Brain microvascular endothelial cell (primary cell): ENCODE results near the gene CLCN1.
A peak's percentile ranks its signal among the peaks of the same experiment; 100 is the strongest.

Experiments used
- DNase-seq: peaks from one replicate; pipeline ENCODE4 v3.0.0-alpha.2; 2020
- H3K27ac ChIP-seq: fragments of 250-450 bp; sonication (Bioruptor Pico); 2 replicates; pipeline ENCODE4 v1.5.1; 2020; ENCODE audit warnings: mild to moderate bottlenecking, moderate library complexity
- H3K27me3 ChIP-seq: fragments of 250-450 bp; sonication (Bioruptor Pico); replicated peaks from 2 replicates; pipeline ENCODE4 v1.5.1; 2020; ENCODE audit warnings: mild to moderate bottlenecking
- H3K36me3 ChIP-seq: fragments of 250-450 bp; sonication (Bioruptor Pico); replicated peaks from 2 replicates; pipeline ENCODE4 v1.5.1; 2020; ENCODE audit warnings: mild to moderate bottlenecking
- H3K4me3 ChIP-seq: 2 replicates; pipeline ENCODE4 v1.5.1; 2011; ENCODE audit warnings: low read depth, mild to moderate bottlenecking, control low read depth, low read length, moderate library complexity
- in situ Hi-C: cut with HindIII; loops from 2 replicates; pipeline ENCODE4 v1.10.0; 2017; ENCODE audit warnings: low sequenced_read_pairs, low pct_ligation_motif_present
- TF ChIP-seq, protein P1 (sequence below): IDR thresholded peaks from 2 replicates; pipeline ENCODE4 v1.5.1; 2011; ENCODE audit warnings: low read depth, mild to moderate bottlenecking, moderate library complexity, low read length, control low read depth, inconsistent platforms; ENCODE audit errors: missing control alignments

Gene CLCN1

DNA sequence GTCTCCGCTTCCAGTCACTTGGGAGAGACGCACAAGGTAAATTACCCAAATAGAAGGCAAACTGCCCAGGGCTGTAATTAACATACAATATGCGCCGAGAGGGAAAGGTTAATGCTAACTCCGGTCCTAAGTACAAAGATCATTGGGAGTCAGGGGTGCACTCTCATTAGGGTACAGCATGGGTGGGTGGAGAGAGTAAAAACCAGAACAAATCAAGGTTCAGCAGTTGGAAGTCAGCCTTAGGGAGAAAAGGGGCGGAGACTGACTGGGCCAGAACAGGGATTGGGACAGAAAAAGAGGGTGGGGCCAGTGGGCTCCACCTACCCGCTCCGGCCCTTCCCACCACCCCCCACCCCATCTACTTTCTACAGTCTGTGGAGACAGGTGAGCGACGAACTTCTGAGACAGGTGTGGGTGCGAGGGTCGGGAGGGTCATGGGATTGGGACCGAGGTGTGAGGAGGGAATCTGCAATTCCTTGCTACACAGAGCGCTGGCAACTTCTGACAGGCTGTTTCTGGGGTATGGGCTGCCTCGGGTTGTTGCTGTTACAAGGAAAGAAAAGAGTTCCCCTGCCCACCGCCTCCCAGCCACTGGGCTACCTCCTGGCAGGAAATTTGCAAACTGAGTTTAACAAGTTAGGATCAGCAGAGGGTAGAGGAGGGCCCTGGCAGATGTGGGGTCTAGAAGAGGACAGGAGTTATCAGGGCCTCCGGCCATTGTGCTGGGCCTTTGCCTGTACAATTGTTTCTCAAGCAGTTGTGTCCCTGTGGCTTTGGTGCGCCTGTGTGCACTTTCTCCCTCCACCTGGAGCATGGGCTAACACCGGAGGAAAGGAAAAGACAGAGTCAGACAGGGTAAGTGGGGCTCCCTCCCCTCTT is 31.1 kb upstream of the CLCN1 start, which contains the start of gene TMEM139:
Gene TMEM139, plus strand, starts transcription at position 368 of the 879 bp plus-strand sequence. CDS start 1,000 bp downstream, outside the sequence.
- TF ChIP-seq, protein P1, sequence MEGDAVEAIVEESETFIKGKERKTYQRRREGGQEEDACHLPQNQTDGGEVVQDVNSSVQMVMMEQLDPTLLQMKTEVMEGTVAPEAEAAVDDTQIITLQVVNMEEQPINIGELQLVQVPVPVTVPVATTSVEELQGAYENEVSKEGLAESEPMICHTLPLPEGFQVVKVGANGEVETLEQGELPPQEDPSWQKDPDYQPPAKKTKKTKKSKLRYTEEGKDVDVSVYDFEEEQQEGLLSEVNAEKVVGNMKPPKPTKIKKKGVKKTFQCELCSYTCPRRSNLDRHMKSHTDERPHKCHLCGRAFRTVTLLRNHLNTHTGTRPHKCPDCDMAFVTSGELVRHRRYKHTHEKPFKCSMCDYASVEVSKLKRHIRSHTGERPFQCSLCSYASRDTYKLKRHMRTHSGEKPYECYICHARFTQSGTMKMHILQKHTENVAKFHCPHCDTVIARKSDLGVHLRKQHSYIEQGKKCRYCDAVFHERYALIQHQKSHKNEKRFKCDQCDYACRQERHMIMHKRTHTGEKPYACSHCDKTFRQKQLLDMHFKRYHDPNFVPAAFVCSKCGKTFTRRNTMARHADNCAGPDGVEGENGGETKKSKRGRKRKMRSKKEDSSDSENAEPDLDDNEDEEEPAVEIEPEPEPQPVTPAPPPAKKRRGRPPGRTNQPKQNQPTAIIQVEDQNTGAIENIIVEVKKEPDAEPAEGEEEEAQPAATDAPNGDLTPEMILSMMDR = no peak
- Histone ChIP-seq H3K27me3 (no peaks in the 10 kb centered on the region), H3K27ac (no peak within 1 kb of the TSS), H3K36me3 (no peaks in the 10 kb centered on the region), H3K4me3 (no peak within 1 kb of the TSS)
- in situ Hi-C loops = no loop called here
- no peak for DNase-seq

- Histone ChIP-seq H3K27ac (no peak overlapping the region), H3K36me3 (no peaks in the 10 kb centered on the region), H3K4me3 (no peak overlapping the region), H3K27me3 (no peaks in the 10 kb centered on the region)
- in situ Hi-C loops = no loop called here
- no peak for DNase-seq
- TF ChIP-seq, protein P1 = no peak
Measured at GRCh38 chr7:143285470-143285778, 30.5 kb upstream of the CLCN1 start.

DNA sequence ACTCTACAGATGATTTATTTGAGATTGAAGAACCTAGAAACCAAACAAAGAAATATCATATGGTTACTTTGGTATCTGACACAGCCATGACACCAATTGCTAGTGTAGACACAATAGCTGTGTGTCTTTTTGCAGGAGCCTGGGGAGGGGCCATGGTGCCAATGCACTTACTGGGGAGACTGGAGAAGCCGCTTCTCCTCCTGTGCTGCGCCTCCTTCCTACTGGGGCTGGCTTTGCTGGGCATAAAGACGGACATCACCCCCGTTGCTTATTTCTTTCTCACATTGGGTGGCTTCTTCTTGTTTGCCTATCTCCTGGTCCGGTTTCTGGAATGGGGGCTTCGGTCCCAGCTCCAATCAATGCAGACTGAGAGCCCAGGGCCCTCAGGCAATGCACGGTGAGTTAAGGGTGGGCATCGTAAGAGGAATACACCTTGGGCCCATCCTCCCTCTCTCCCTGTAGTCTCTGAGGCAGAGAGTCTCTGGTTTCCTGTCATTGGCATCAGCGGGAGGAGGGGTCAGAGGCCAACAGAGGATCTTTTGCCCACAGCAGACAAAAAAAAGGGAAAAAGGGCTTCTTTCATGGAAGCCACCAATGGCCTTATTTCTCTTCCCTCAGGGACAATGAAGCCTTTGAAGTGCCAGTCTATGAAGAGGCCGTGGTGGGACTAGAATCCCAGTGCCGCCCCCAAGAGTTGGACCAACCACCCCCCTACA is 29.9 kb upstream of the CLCN1 start:
- in situ Hi-C loops = no loop called here
- TF ChIP-seq, protein P1 = no peak
- DNase-seq = no peak
- Histone ChIP-seq H3K27me3 (no peaks in the 10 kb centered on the region), H3K36me3 (no peaks in the 10 kb centered on the region), H3K27ac (no peak overlapping the region), H3K4me3 (no peak overlapping the region)

DNA sequence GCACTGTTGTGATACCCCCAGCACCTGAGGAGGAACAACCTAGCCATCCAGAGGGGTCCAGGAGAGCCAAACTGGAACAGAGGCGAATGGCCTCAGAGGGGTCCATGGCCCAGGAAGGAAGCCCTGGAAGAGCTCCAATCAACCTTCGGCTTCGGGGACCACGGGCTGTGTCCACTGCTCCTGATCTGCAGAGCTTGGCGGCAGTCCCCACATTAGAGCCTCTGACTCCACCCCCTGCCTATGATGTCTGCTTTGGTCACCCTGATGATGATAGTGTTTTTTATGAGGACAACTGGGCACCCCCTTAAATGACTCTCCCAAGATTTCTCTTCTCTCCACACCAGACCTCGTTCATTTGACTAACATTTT is 29.4 kb upstream of the CLCN1 start:
- no peak for DNase-seq
- no peak overlapping the region for H3K4me3 ChIP-seq
- H3K27ac ChIP-seq = no peak overlapping the region
- in situ Hi-C loops = no loop called here
- no peaks in the 10 kb centered on the region for H3K27me3 ChIP-seq
- no peaks in the 10 kb centered on the region for H3K36me3 ChIP-seq
- TF ChIP-seq, protein P1 = no peak

- TF ChIP-seq, protein P1 = no peak
- Histone ChIP-seq H3K27ac (no peak overlapping the region), H3K36me3 (peaks cover 3% of the 10 kb centered on the region), H3K27me3 (no peaks in the 10 kb centered on the region), H3K4me3 (peak overlapping the region; percentile 87)
- DNase-seq = no peak
- in situ Hi-C loops = no loop called here
Measured at GRCh38 chr7:143287339-143287934, 28.5 kb upstream of the CLCN1 start.
